Measurements from ENCODE around the gene RHAG.
"Not testable (repeated sequence)": the region's sequence is repeated elsewhere in the genome, so short reads cannot be mapped to it uniquely, and the experiment has no call there.

Gene RHAG

DNA sequence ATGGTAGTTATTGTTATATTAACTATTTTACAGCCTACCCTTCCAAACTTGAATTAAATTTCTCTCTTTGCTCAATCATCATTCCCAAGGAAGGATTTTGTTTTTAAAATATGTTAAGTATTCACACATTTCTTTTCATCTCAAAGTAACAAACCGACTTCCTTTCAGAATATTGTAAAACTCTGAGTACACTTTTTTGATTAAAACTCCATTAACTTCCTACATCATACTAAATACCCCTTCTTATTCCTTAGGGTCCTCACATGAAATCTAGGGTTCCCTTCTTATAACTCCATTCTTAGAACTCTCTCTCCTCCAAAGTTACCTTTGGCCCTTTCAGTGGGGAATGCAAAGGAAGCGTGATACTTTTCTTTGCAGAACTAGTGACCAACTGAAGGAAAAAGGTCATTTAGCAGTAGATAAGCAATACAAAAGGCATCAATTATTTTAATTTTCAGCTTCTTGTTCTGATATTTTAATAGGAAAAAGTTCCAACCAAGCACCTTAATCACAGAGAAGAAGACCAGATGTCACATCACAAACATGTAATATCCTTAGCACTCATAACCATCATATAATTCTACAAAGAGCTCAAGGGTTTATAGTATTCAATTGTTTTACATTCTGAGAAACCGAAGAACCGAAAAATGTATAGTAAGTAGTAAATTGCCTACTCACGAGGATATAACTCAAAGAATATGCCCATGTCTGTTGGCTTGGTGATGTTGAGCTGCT lies 494 bp downstream of the RHAG start:
- no peak for DNase-seq (ENCODE audit: low spot score)

DNA sequence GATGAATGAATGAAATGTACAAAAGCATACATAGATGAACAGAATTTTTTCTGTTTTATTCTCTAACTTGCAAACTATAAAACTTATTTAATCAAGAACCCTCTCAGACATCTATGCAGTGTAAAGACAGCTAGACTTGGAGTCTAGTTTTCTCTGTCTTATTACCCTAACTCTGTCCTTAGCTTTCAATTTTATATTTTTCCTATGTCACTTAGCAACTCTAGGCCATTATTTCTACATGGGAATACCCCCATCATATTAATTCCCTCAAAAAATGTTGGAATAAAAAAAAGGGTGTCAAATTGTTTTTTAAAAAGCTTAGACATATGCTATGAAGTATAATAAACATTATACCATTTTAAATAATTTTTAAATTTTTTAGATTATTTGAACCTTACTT lies 1.2 kb downstream of the RHAG start:
- no peak for DNase-seq (ENCODE audit: low spot score)

- no peak for DNase-seq (ENCODE audit: low spot score)
These were observed 1.8 kb downstream of the RHAG start for GRCh38 chr6:49634836-49635218.

DNA sequence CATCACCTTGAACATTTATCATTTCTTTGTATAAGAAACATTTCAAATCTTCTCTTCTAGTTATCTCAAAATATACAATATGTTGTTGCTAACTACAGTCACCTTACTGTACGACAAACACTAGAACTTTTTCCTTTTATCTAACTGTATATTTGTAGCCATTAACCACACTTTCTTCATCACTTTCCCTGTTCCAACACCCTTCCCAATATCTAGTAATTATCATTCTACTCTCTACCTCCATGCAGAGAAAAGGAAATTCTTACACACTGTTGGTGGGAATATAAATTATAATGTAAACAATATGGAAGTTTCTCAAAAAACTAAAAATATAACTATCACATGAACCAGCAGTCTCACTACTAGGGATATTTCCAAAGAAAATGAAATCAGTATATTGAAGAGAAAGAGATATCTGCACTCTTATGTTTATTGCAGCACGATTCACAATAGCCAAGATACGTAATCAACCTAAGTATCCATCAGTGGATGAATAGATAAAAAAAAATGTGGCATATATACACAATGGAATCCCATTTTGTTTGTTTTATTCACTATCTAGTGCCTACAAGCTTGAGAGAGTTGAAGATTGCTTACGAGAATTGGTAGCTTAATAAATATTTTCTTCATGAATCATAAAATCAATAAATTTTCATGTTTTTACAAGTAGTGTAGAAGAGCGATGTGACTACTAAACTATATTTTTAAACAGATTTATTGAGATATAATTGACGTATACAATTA lies 2.4 kb downstream of the RHAG start:
- DNase-seq (ENCODE audit: low spot score): no peak

GRCh38 chr6:49633541-49633940 lies 3.1 kb downstream of the RHAG start:
- DNase-seq (ENCODE audit: low spot score): no peak

GRCh38 chr6:49632727-49633126 lies 3.9 kb downstream of the RHAG start:
- no peak for DNase-seq (ENCODE audit: low spot score)

- not testable (repeated sequence) for DNase-seq (ENCODE audit: low spot score)
These were observed 7.1 kb downstream of the RHAG start for GRCh38 chr6:49629485-49630088.

DNA sequence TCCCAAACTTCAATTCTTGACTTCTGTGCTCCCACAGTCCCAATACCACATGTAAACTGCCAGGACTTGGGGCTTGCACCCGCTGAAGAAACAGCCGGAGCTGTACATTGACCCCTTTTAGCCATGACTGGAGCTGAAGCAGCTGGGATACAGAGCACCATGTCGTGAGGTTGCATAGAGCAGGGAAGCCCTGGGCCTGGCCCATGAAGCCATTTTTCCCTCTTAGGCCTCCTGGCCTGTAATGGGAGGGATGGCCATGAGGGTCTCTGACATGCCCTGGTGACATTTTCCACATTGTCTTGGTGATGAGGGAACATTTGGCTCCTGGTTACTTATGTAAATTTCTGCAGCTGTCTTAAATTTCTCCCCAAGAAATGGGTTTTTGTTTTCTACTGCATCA lies 9.8 kb downstream of the RHAG start:
- no peak for DNase-seq (ENCODE audit: low spot score)

- no peak for DNase-seq (ENCODE audit: low spot score)
These were observed 18.4 kb downstream of the RHAG start for GRCh38 chr6:49618257-49618656.

- DNase-seq (ENCODE audit: low spot score): not testable (repeated sequence)
These were observed 22.5 kb downstream of the RHAG start for GRCh38 chr6:49614144-49614543.

DNA sequence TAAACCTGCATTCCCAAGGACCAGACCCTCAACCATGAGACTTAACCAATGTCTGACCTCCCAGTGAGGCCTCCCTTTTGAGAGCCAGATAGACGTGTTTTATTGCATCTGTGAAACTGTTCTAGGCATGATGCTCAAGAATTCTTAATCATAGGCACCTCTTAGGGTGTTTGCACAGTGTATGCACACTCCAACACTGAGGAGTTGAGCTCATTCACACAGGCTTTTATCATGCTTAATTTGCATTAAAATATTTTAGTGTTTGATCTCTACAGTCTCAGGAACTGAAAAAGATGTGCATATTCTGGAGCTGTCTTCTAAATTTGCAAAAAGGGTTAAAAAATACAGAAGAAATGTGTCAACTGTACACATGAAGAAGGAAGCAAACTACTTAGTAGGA lies 27.4 kb downstream of the RHAG start:
- no peak for DNase-seq (ENCODE audit: low spot score)

GRCh38 chr6:49608275-49608674 lies 28.4 kb downstream of the RHAG start:
- not testable (repeated sequence) for DNase-seq (ENCODE audit: low spot score)

DNA sequence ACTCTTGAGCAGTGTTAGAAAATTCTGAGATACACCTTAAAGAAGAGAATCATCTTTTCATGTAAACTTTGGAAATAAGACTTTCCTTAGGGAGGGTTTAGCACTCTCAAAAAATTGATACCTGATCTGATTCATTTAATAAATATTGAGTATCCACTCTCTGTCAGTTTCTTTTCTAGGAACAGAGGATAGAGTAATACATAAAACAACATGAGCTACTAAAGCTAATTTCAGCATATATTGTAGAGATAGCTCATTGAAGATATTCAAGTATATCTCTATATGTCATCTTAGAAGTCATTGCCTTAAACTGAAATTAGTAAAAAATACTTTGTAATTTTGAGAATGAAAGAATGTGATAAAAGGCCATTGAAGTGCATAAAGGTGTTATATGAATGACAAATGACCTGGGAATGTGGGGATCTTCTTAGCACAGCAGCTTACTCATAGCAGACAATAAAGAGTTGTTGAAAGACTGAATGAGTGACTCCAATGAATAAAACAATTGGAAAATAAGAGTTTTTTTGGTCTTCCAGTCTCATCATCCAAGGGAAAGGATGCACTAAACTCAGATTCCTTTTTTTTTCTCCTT lies 29.2 kb downstream of the RHAG start:
- no peak for DNase-seq (ENCODE audit: low spot score)

GRCh38 chr6:49606721-49607390 lies 29.8 kb downstream of the RHAG start:
- peak; percentile 65 for DNase-seq (ENCODE audit: low spot score)

GRCh38 chr6:49604080-49604479 lies 32.6 kb downstream of the RHAG start:
- DNase-seq (ENCODE audit: low spot score): not testable (repeated sequence)

- not testable (repeated sequence) for DNase-seq (ENCODE audit: low spot score)
These were observed 49.4 kb downstream of the RHAG start for GRCh38 chr6:49587262-49587661.

GRCh38 chr6:49582529-49582928 lies 54.1 kb downstream of the RHAG start:
- no peak for DNase-seq (ENCODE audit: low spot score)

GRCh38 chr6:49579649-49580048 lies 57.0 kb downstream of the RHAG start:
- DNase-seq (ENCODE audit: low spot score): no peak

- DNase-seq (ENCODE audit: low spot score): no peak
These were observed 60.0 kb downstream of the RHAG start for GRCh38 chr6:49576618-49577017.

- DNase-seq (ENCODE audit: low spot score): no peak
These were observed 66.1 kb downstream of the RHAG start for GRCh38 chr6:49570474-49571079.

DNA sequence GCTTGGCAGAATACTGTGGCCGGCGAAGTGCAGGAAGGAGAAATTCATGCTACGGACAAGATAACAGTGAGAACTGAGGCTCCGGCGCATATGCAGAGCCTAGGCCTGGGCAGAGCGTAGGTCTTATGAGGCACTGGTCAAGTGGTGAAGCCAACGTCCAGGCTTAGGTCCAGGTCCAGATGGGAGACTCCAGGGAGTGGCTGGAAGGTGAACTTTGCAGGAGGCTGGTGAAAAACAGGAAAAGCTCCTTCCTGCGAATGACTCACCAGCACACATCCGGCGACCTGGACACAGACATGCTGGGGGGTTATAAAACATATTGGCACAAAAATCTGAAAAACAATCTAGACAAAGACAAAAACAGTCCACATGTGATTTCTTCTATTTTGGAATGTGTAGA lies 70.8 kb downstream of the RHAG start:
- DNase-seq (ENCODE audit: low spot score): no peak

DNA sequence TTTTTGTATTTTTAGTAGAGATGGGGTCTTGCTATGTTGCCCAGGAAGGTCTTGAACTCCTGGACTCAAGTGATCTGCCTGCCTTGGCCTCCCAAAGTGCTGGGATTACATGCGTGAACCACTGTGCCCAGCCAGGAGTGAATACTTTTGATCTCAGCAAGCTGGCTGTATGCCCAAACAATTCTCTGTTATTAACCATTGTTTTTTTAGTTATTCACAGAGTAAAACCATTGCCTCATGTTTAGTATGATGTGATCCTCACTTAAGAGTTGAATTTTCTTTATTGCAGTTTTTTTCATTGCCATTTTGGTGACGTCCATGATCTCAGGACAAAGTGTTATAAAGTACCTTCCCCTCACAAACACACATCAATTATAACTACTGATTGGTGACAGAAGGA lies 71.4 kb downstream of the RHAG start:
- DNase-seq (ENCODE audit: low spot score): no peak
